ENCODE results near the gene DLG2.

The DLG2 gene

DNA sequence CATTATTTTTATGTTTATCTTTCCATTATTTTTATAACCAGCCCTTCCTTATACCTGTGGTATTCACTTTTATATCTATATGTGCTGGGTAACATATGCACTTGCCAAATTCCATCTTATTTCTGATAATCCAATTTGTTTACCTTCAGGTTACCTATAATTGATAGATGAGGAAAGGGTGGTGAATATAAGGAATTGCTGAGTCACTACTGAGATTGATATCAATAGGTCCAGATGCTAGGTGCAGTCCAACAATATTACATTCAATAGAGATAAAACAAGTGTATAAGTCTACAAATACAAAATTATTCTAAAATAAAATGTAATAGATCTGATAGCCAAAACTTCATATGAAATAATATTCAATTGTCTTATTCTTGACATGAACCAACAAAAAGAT, 1582.0 kb downstream of the DLG2 start:
- POLR2A ChIA-PET (ENCODE audit: low non-redundant PET) = no interaction called here
- H3K27ac ChIP-seq = no peak overlapping the region
- no peak for TF ChIP-seq CTCF (conservative IDR thresholded peaks at IDR 0.05; ENCODE audit: low read depth)
- DNase-seq (ENCODE audit: low spot score) = no peak
- CTCF ChIA-PET = no interaction called here

GRCh38 chr11:84044706-84045105, 1582.4 kb downstream of the DLG2 start:
- ChIA-PET POLR2A (ENCODE audit: low non-redundant PET) (no interaction called here), CTCF (no interaction called here)

GRCh38 chr11:84036664-84037194, 1590.4 kb downstream of the DLG2 start:
- no peak for TF ChIP-seq CTCF (conservative IDR thresholded peaks at IDR 0.05; ENCODE audit: low read depth)
- POLR2A ChIA-PET (ENCODE audit: low non-redundant PET) = no interaction called here
- CTCF ChIA-PET = interaction anchor here (0.6 kb wide), 1 partner anchor 591 kb away, joined by 3 read pairs; no protein-coding TSS in a partner anchor
- H3K27ac ChIP-seq = no peak overlapping the region
- DNase-seq (ENCODE audit: low spot score) = no peak

More at GRCh38 chr11:84044706-84045105, 1582.4 kb downstream of the DLG2 start:
- DNase-seq (ENCODE audit: low spot score) = no peak
- no peak overlapping the region for H3K27ac ChIP-seq
- TF ChIP-seq CTCF (conservative IDR thresholded peaks at IDR 0.05; ENCODE audit: low read depth) = no peak

DNA sequence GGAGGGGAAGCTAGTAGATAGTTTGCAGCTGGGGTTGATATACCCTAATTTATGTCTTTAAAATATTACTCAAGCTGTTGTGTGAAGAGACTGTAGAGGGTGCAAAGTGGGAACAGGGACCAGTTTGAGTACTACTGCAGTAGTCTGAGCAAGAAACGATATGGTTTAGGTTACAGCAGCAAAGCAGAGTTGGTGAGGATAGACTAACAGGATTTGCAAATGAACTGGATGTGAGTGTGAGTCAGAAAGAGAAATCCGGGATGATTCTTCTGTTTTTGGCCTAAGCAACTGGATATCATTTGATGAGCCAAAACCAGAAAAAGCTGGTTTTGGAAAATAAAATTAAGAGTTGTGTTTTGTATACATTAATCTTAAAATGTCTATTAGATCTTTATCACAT, 1591.5 kb downstream of the DLG2 start:
- CTCF ChIA-PET = interaction anchor here (0.5 kb wide), 1 partner anchor 13 kb away, joined by 3 read pairs; no protein-coding TSS in a partner anchor

GRCh38 chr11:84034484-84034883, 1592.7 kb downstream of the DLG2 start:
- no peak for DNase-seq (ENCODE audit: low spot score)
- ChIA-PET POLR2A (ENCODE audit: low non-redundant PET) (no interaction called here), CTCF (interaction anchor here (0.6 kb wide), 1 partner anchor 36 kb away, joined by 4 read pairs; no protein-coding TSS in a partner anchor)
- no peak for TF ChIP-seq CTCF (conservative IDR thresholded peaks at IDR 0.05; ENCODE audit: low read depth)
- no peak overlapping the region for H3K27ac ChIP-seq

More for the DNA sequence above, 1591.5 kb downstream of the DLG2 start:
- TF ChIP-seq CTCF (conservative IDR thresholded peaks at IDR 0.05; ENCODE audit: low read depth) = no peak
- no peak overlapping the region for H3K27ac ChIP-seq
- no peak for DNase-seq (ENCODE audit: low spot score)
- POLR2A ChIA-PET (ENCODE audit: low non-redundant PET) = no interaction called here

- no peak for DNase-seq (ENCODE audit: low spot score)
- ChIA-PET POLR2A (ENCODE audit: low non-redundant PET) (no interaction called here), CTCF (no interaction called here)
- no peak for TF ChIP-seq CTCF (conservative IDR thresholded peaks at IDR 0.05; ENCODE audit: low read depth)
- no peak overlapping the region for H3K27ac ChIP-seq
Measured at GRCh38 chr11:84024266-84024665, 1602.9 kb downstream of the DLG2 start.
